Activated naive CD8-positive, alpha-beta T cell treated with anti-CD3 and anti-CD28 coated beads, Interleukin-2, amount 50 U/mL, for 24 hours (primary cell): ENCODE data around the gene GABRB3.

ENCODE experiments used
- ATAC-seq: fragments of 150-1000 bp; cut with Tn5 transposase; one replicate; pipeline ENCODE4 v1.10.0; 2021
- DNase-seq: peaks from one replicate; pipeline ENCODE4 v3.0.0; 2021
- H3K27ac Mint-ChIP-seq: one replicate; pipeline ENCODE4 v1.8.0; 2021; ENCODE audit warnings: mild to moderate bottlenecking, mixed read lengths
- H3K27me3 Mint-ChIP-seq: one replicate; pipeline ENCODE4 v1.8.0; 2021; ENCODE audit warnings: mixed read lengths
- H3K36me3 Mint-ChIP-seq: one replicate; pipeline ENCODE4 v1.8.0; 2021; ENCODE audit warnings: low read depth, mixed read lengths
- H3K4me1 Mint-ChIP-seq: one replicate; pipeline ENCODE4 v1.8.0; 2021; ENCODE audit warnings: mixed read lengths
- H3K4me3 Mint-ChIP-seq: one replicate; pipeline ENCODE4 v1.8.0; 2021; ENCODE audit warnings: mild to moderate bottlenecking, moderate library complexity, mixed read lengths
- H3K9me3 Mint-ChIP-seq: one replicate; pipeline ENCODE4 v1.8.0; 2021; ENCODE audit warnings: mixed read lengths

The GABRB3 gene

GRCh38 chr15:26551473-26551872 lies 221.4 kb downstream of the GABRB3 start:
- Mint-ChIP-seq H3K27me3 (no peaks in the 10 kb centered on the region), H3K4me3 (no peak overlapping the region), H3K36me3 (no peaks in the 10 kb centered on the region), H3K27ac (no peak overlapping the region), H3K4me1 (no peaks in the 10 kb centered on the region), H3K9me3 (peaks cover 11% of the 10 kb centered on the region)
- no peak for DNase-seq
- no peak for ATAC-seq

- Mint-ChIP-seq H3K4me3 (no peak overlapping the region), H3K4me1 (no peaks in the 10 kb centered on the region), H3K36me3 (no peaks in the 10 kb centered on the region), H3K9me3 (peaks cover 11% of the 10 kb centered on the region), H3K27ac (no peak overlapping the region), H3K27me3 (no peaks in the 10 kb centered on the region)
- DNase-seq (no peak), ATAC-seq (no peak)
Measured at GRCh38 chr15:26550880-26551279, 222.0 kb downstream of the GABRB3 start.

- H3K4me1 Mint-ChIP-seq: no peaks in the 10 kb centered on the region
- H3K27ac Mint-ChIP-seq: no peak overlapping the region
- H3K4me3 Mint-ChIP-seq: no peak overlapping the region
- DNase-seq: no peak
- no peaks in the 10 kb centered on the region for H3K27me3 Mint-ChIP-seq
- H3K9me3 Mint-ChIP-seq: peaks cover 35% of the 10 kb centered on the region
- no peak for ATAC-seq
- H3K36me3 Mint-ChIP-seq: no peaks in the 10 kb centered on the region
Measured at GRCh38 chr15:26537663-26538062, 235.2 kb downstream of the GABRB3 start.

- H3K27me3 Mint-ChIP-seq: no peaks in the 10 kb centered on the region
- no peak overlapping the region for H3K27ac Mint-ChIP-seq
- H3K4me3 Mint-ChIP-seq: no peak overlapping the region
- peaks cover 20% of the 10 kb centered on the region for H3K9me3 Mint-ChIP-seq
- H3K36me3 Mint-ChIP-seq: no peaks in the 10 kb centered on the region
- H3K4me1 Mint-ChIP-seq: no peaks in the 10 kb centered on the region
- DNase-seq: no peak
- ATAC-seq: no peak
Measured at GRCh38 chr15:26531489-26531888, 241.4 kb downstream of the GABRB3 start.

- Mint-ChIP-seq H3K27me3 (no peaks in the 10 kb centered on the region), H3K36me3 (no peaks in the 10 kb centered on the region), H3K9me3 (peaks cover 16% of the 10 kb centered on the region), H3K27ac (no peak overlapping the region), H3K4me1 (no peaks in the 10 kb centered on the region), H3K4me3 (no peak overlapping the region)
- DNase-seq: no peak
- no peak for ATAC-seq
Measured at GRCh38 chr15:26525096-26525495, 247.8 kb downstream of the GABRB3 start.

- ATAC-seq (no peak), DNase-seq (no peak)
- H3K4me3 Mint-ChIP-seq: no peak overlapping the region
- no peaks in the 10 kb centered on the region for H3K36me3 Mint-ChIP-seq
- H3K4me1 Mint-ChIP-seq: no peaks in the 10 kb centered on the region
- no peaks in the 10 kb centered on the region for H3K27me3 Mint-ChIP-seq
- no peak overlapping the region for H3K27ac Mint-ChIP-seq
- peaks cover 14% of the 10 kb centered on the region for H3K9me3 Mint-ChIP-seq
Measured at GRCh38 chr15:26521691-26522198, 251.1 kb downstream of the GABRB3 start.

GRCh38 chr15:26521130-26521529 lies 251.7 kb downstream of the GABRB3 start:
- DNase-seq (no peak), ATAC-seq (no peak)
- Mint-ChIP-seq H3K9me3 (peaks cover 14% of the 10 kb centered on the region), H3K4me1 (no peaks in the 10 kb centered on the region), H3K27me3 (no peaks in the 10 kb centered on the region), H3K4me3 (no peak overlapping the region), H3K36me3 (no peaks in the 10 kb centered on the region), H3K27ac (no peak overlapping the region)

- H3K9me3 Mint-ChIP-seq: peaks cover 10% of the 10 kb centered on the region
- H3K27ac Mint-ChIP-seq: no peak overlapping the region
- ATAC-seq (no peak), DNase-seq (no peak)
- H3K4me3 Mint-ChIP-seq: no peak overlapping the region
- no peaks in the 10 kb centered on the region for H3K36me3 Mint-ChIP-seq
- no peaks in the 10 kb centered on the region for H3K4me1 Mint-ChIP-seq
- no peaks in the 10 kb centered on the region for H3K27me3 Mint-ChIP-seq
Measured at GRCh38 chr15:26518885-26519284, 254.0 kb downstream of the GABRB3 start.

- Mint-ChIP-seq H3K36me3 (no peaks in the 10 kb centered on the region), H3K4me1 (no peaks in the 10 kb centered on the region), H3K27me3 (no peaks in the 10 kb centered on the region)
Measured at GRCh38 chr15:26516102-26516980, 256.5 kb downstream of the GABRB3 start.

GRCh38 chr15:26504009-26504408 lies 268.9 kb downstream of the GABRB3 start:
- Mint-ChIP-seq H3K4me3 (no peak overlapping the region), H3K27ac (no peak overlapping the region), H3K9me3 (peaks cover 4% of the 10 kb centered on the region), H3K4me1 (no peaks in the 10 kb centered on the region), H3K27me3 (no peaks in the 10 kb centered on the region), H3K36me3 (no peaks in the 10 kb centered on the region)
- ATAC-seq (no peak), DNase-seq (no peak)

More at GRCh38 chr15:26516102-26516980, 256.5 kb downstream of the GABRB3 start:
- Mint-ChIP-seq H3K9me3 (peaks cover 10% of the 10 kb centered on the region), H3K27ac (no peak overlapping the region), H3K4me3 (no peak overlapping the region)
- DNase-seq (no peak), ATAC-seq (no peak)
